ENCODE data around the gene HPDL.

DNA sequence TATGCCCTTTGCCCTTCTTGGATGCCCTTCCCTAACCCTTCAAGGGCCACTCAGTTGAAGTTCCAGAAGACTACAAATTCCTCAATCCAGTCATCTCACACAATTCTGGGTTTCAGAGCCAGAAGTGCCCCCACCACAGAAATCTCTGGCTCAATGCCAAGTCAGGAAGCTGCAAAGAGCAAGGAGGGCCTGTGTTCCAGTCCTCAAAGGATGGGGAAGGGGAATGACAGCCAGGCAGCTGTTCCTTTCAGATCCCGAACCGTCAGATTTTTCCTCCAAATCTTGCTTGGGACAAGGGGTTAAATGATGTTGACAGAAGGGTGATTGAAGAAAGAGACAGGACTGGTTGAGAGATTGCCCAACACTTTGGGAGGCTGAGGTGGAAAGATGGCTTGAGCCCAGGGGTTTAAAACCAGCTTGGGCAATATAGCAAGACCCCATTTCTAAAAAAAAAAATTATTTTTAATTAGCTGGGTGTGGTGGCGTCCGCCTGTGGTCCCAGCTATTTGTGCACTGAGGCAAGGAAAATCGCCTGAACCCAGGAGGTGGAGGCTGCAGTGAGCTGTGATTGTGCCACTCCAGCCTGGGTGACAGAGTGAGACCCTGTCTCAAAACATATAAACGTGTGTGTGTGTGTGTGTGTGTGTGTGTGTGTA, 716 bp upstream of the HPDL start:
- TF ChIP-seq POLR2A (IDR thresholded peaks at IDR 0.05; ENCODE audit: low read depth, low read length), result no peak
- TF ChIP-seq TAF1 (IDR thresholded peaks at IDR 0.05; ENCODE audit: borderline replicate concordance, low read depth, low read length), result no peak
